ENCODE data around the gene TC2N.

Gene TC2N

GRCh38 chr14:91737619-91738018 is 129.7 kb downstream of the TC2N start:
- DNase-seq (ENCODE audit: insufficient read length, low spot score): no peak
- TF ChIP-seq POLR2AphosphoS5 (IDR thresholded peaks at IDR 0.05; ENCODE audit: low read depth, low read length): no peak
- TF ChIP-seq TAF1 (IDR thresholded peaks at IDR 0.05; ENCODE audit: low read depth, low read length): no peak
- no peak for TF ChIP-seq PAX5 (IDR thresholded peaks at IDR 0.05; ENCODE audit: insufficient read depth, low read length, severe bottlenecking)
- no peak for TF ChIP-seq POLR2A (IDR thresholded peaks at IDR 0.05; ENCODE audit: low read depth, low read length)
- TF ChIP-seq POU2F2 (IDR thresholded peaks at IDR 0.05; ENCODE audit: low read depth, low read length): no peak
- FAIRE-seq: no peak

- TF ChIP-seq POLR2AphosphoS5 (IDR thresholded peaks at IDR 0.05; ENCODE audit: low read depth, low read length): no peak
- DNase-seq (ENCODE audit: insufficient read length, low spot score) (no peak), FAIRE-seq (no peak)
These were observed 134.4 kb downstream of the TC2N start for GRCh38 chr14:91732859-91733477.

GRCh38 chr14:91732439-91732838 is 134.9 kb downstream of the TC2N start:
- TF ChIP-seq POLR2AphosphoS5 (IDR thresholded peaks at IDR 0.05; ENCODE audit: low read depth, low read length) (no peak), TAF1 (IDR thresholded peaks at IDR 0.05; ENCODE audit: low read depth, low read length) (no peak), PAX5 (IDR thresholded peaks at IDR 0.05; ENCODE audit: insufficient read depth, low read length, severe bottlenecking) (no peak), POU2F2 (IDR thresholded peaks at IDR 0.05; ENCODE audit: low read depth, low read length) (no peak), SPI1 (IDR thresholded peaks at IDR 0.05; ENCODE audit: low read depth, low read length) (no peak), POLR2A (IDR thresholded peaks at IDR 0.05; ENCODE audit: low read depth, low read length) (no peak)
- FAIRE-seq (no peak), DNase-seq (ENCODE audit: insufficient read length, low spot score) (no peak)

DNA sequence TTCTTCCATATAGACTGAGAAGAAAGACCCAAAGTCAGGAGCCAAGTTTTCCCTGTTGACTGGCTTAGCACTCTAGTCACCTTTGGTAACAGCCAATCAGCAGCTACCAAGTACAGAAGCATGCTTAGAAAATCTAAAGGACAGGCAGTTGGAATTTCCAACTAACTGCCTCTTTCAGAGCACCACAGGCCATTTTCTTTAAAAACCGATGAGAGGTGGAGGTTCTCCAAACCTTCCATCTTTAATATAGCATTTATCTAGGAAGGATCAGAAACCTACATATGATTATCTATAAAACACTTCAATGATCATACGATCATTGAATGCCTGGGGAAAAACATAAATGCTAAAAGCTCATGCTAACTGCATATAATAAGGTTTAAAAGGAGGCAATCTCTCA is 135.3 kb downstream of the TC2N start, which contains the start of gene CATSPERB:
Gene CATSPERB (minus strand): TSS at position 101 of the 400 bp plus-strand sequence. CDS start 2,607 bp downstream, outside the sequence.
- DNase-seq (ENCODE audit: insufficient read length, low spot score) (no peak), FAIRE-seq (no peak)
- no peak for TF ChIP-seq POU2F2 (IDR thresholded peaks at IDR 0.05; ENCODE audit: low read depth, low read length)
- no peak for TF ChIP-seq POLR2AphosphoS5 (IDR thresholded peaks at IDR 0.05; ENCODE audit: low read depth, low read length)
- TF ChIP-seq SPI1 (IDR thresholded peaks at IDR 0.05; ENCODE audit: low read depth, low read length): no peak
- TF ChIP-seq POLR2A (IDR thresholded peaks at IDR 0.05; ENCODE audit: low read depth, low read length): no peak
- TF ChIP-seq TAF1 (IDR thresholded peaks at IDR 0.05; ENCODE audit: low read depth, low read length): no peak
- TF ChIP-seq PAX5 (IDR thresholded peaks at IDR 0.05; ENCODE audit: insufficient read depth, low read length, severe bottlenecking): no peak

DNA sequence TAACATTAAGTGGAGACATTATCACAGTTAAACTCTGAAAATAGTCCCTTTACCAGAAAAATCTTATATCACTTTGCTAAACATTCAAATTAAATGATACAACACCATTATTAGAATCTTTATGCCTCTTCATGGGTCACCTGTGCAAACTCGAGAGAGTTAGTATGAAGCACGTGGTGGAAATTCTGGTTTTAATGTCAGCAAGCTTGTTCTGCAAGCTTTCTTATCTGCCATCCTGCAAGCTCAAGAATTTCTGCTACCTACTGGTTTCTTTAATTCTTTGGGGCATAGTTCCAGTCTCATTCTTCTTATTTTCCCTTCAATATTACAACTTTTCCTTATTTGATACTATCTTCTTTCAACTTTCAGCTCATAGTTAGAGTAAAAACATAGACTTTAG is 136.3 kb downstream of the TC2N start:
- TF ChIP-seq SPI1 (IDR thresholded peaks at IDR 0.05; ENCODE audit: low read depth, low read length) (no peak), POLR2A (IDR thresholded peaks at IDR 0.05; ENCODE audit: low read depth, low read length) (no peak), PAX5 (IDR thresholded peaks at IDR 0.05; ENCODE audit: insufficient read depth, low read length, severe bottlenecking) (no peak), POU2F2 (IDR thresholded peaks at IDR 0.05; ENCODE audit: low read depth, low read length) (no peak), POLR2AphosphoS5 (IDR thresholded peaks at IDR 0.05; ENCODE audit: low read depth, low read length) (no peak), TAF1 (IDR thresholded peaks at IDR 0.05; ENCODE audit: low read depth, low read length) (no peak)
- no peak for FAIRE-seq
- no peak for DNase-seq (ENCODE audit: insufficient read length, low spot score)

DNA sequence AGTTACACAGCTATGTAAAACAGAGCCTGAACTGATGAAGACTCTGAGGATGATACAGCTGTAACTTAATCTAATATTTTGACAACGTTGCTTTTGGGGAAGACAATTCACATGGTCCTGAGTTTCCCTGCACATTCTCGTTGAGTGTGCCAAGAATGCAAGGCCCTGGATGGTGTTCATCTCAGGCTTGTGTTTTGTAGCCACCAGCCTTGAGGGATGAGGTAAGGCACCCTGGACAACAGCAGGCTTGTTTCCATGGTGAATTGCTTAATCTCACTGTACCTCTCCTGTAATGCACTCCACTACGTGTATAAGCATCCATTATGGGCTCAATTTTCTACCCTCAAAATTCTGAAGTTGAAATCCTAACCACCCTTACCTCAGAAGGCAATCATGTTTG is 137.6 kb downstream of the TC2N start:
- TF ChIP-seq POLR2AphosphoS5 (IDR thresholded peaks at IDR 0.05; ENCODE audit: low read depth, low read length) (no peak), PAX5 (IDR thresholded peaks at IDR 0.05; ENCODE audit: insufficient read depth, low read length, severe bottlenecking) (no peak), POLR2A (IDR thresholded peaks at IDR 0.05; ENCODE audit: low read depth, low read length) (no peak), POU2F2 (IDR thresholded peaks at IDR 0.05; ENCODE audit: low read depth, low read length) (no peak), TAF1 (IDR thresholded peaks at IDR 0.05; ENCODE audit: low read depth, low read length) (no peak), SPI1 (IDR thresholded peaks at IDR 0.05; ENCODE audit: low read depth, low read length) (no peak)
- FAIRE-seq (no peak), DNase-seq (ENCODE audit: insufficient read length, low spot score) (no peak)

Measured in GM12891 (cell line).